Kidney glomerular epithelial cell (primary cell): Measurements from ENCODE around the gene SOX4.
A peak's percentile ranks its signal among the peaks of the same experiment; 100 is the strongest.
"Not testable (repeated sequence)": the region's sequence is repeated elsewhere in the genome, so short reads cannot be mapped to it uniquely, and the experiment has no call there.

ENCODE experiments used
- DNase-seq: peaks from one replicate; lab custom pipeline; 2025; lab: John Stamatoyannopoulos, UW

SOX4 gene

DNA sequence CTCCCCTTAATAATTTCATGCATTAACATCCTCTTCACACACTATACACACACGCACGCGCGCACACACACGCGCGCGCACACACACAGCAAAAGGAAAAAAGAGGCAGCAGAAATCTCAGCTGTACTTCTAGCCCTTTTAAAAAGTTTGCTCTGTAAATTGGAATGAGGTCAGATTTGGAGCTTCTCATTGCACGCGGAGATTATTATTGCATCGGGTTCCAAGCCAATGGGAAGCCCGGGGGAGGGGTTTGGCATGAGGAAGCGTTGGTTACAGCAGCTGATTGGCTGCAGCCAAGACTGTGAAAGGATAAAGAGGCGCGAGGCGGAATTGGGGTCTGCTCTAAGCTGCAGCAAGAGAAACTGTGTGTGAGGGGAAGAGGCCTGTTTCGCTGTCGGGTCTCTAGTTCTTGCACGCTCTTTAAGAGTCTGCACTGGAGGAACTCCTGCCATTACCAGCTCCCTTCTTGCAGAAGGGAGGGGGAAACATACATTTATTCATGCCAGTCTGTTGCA is at the start of gene SOX4:
Gene SOX4 (plus strand): TSS at position 340 of the 515 bp plus-strand sequence. CDS start 784 bp downstream, outside the sequence.
- DNase-seq, result peak; percentile 98

DNA sequence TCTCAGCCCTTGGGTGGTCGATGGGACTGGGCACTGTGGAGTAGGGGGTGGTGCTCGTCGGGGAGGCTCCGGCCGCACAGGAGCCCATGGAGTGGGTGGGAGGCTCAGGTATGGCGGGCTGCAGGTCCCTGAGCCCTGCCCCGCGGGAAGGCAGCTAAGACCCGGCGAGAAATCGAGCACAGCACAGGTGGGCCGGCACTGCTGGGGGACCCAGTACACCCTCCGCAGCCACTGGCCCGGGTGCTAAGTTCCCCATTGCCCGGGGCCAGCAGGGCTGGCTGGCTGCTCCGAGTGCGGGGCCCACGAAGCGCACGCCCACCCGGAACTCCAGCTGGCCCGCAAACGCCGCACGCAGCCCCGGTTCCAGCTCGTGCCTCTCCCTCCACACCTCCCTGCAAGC is 41.3 kb upstream of the SOX4 start:
- not testable (repeated sequence) for DNase-seq

DNA sequence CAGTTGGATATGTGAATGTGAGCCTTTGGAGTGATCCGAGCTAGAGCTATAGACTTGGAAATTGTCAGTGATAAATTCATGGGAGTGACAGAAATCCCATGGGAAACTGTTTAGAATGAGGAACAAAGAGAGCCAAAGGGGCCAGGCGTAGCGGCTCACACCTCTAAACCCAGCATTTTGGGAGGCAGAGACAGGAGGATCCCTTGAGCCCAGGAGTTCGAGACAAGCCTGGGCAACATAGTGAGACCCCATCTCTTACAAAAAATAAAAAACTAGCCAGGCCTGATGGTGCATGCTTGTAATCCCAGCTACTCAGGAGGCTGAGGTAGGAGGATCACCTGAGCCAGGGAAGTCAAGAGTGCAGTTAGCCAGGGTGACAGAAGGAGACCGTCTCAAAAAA is 39.3 kb upstream of the SOX4 start:
- no peak for DNase-seq

DNA sequence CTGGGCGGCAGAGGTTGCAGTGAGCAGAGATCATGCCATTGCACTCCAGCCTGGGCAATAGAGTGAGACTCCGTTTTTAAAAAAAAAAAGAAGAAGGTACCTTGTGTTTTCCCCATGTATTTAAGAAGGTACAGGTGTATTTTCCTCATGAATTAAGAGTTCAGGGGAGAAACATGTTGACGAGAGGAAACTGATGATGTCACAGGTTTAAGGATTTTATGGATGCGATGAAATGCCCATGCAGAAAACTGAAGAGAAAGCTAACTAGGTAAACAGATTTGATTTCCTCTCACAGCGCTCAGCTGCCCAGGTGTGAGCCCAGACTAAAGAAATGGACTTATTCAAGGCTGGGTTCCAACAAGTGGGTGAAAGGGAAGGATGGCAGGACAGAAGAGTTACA is 38.4 kb upstream of the SOX4 start:
- DNase-seq, result no peak

DNA sequence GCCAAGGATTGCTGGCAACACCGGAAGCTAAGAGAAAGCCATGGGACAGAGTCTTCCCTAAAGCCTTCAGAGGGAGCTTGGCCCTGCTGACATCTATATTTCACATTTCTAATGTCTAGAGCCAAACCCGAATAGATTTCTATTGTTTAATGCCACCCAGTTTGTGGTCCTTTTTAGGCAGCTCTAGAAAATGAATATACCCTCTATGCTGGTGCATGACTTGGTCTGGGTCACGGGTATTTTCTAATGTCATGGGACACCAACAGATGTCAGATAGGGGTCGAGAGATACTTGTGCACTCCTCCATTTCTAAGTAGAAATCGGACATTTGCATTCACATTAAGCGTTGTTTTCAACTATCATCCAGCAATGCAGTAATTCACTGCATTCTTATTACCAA is 37.0 kb upstream of the SOX4 start:
- DNase-seq, result no peak

DNA sequence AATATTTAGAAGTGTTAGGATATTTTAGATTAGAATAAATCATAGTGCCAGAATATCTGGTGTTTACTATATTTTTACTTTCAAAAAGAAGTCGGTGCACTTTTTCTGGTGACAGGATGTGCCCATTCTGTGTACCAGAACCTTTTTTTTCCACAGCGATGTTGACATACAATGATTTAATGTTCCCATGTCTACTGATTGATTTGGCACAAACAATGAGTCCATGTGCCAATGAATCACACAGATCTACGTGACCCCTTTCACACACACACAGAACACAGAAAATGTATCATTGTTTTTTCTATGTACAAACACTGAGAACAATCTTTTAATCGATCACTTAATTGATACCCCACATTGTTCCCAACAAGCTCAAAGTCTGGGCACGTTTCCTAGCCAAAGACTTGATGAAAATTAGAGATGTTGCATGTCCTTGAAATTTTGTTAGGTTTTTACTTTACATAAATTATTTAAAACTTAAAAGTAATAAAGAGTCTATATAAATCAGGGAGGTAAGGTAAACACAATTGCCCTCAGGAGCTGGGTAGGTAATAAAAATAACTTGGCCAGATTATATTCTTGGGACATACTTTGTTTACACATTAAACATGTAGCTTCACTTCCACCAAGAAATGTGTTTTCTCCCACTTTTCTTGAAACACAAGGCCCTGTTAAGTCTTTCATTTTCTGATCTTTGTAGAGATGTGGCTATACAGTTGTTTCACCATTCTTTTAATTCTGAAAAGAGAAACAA is 36.4 kb upstream of the SOX4 start:
- DNase-seq, result no peak

DNA sequence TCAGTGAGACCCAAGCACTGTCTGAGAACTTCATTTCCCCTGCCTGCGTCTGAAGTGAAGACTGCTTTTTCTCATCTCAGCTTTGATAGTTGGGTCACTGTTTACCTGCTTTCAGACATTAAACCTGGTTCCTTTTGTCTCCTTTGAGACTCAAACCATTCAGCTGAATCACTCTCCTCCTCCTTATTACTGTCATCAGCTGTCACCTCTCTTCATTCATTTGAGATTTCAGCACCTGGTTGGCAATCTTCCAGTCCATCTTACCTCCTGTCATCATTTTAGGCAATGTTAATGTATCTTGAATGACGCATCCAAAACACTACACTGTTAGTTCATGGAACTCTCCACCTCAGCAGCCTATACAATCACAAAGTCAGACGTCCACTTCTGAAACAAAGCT is 34.3 kb upstream of the SOX4 start:
- no peak for DNase-seq

DNA sequence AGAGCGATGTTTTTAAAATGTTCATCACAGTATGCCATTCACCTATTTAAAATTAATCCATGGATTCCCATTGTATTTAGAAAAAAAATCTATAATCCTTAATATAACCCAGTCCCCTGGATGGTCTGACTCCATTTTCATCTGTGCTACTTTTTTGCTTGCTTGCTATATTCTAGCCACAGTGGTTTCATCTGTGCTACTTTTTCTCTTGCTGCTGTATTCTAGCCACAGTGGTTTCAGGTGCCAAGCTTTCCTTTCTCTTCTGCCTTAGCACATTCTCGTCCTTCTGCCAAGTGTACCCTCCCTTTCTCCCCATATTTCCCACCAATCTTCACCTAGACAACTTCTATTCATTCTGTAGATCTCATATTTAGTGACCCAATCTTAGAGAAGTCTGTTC is 33.3 kb upstream of the SOX4 start:
- DNase-seq, result no peak

DNA sequence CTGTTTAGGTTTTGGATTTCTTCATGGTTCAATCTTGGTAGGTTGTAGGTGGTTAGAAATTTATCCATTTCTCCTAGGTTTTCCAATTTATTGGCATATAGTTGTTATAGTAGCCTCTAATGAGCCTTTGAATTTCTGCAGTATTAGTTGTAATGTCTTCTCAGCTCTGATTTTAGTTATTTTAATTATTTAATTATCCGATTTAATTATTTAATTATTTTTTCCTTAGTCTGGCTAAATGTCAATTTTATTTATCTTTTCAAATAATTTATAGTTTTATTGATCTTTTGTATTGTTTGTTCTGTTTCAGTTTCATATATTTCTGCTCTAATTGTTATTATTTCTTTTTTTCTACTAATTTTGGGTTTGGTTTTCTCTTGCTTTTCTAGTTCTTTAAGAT is 28.1 kb upstream of the SOX4 start:
- no peak for DNase-seq

DNA sequence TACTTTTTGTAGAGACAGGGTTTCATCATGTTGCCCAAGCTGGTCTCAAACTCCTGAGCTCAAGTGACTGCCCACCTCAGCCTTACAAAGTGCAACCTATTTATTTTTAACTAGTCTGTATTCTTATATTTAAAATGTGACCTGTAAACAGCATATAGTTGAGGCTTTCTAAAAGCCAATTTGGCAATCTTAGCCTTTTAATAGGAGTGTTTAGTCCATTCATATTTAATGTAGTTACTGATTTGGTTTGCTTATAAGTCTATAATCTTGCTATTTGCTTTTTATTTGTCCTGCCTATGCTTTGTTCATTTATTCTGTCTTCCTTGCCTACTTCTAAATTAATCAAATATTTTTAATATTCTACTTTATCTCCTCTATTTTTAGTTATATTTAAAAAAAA is 15.0 kb upstream of the SOX4 start:
- DNase-seq, result no peak

DNA sequence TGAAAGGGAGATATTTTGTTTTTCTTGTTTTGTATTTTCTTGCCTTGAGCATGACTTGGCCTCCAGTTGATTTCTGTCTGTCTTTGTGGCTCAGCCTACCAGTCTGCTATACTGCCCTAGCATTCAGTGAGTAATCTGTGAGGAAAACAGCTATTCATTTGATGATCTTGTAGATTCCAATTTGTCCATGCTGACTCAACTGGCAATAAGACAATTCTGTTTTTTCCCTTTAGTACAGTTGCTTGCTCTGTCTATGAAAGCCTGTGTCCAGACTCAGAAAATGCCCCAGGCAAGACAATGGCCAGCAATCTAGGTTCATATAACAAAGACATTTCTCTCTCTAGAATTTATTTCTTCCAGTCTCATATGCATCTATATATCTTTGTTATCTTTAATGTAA is 10.9 kb upstream of the SOX4 start:
- no peak for DNase-seq

DNA sequence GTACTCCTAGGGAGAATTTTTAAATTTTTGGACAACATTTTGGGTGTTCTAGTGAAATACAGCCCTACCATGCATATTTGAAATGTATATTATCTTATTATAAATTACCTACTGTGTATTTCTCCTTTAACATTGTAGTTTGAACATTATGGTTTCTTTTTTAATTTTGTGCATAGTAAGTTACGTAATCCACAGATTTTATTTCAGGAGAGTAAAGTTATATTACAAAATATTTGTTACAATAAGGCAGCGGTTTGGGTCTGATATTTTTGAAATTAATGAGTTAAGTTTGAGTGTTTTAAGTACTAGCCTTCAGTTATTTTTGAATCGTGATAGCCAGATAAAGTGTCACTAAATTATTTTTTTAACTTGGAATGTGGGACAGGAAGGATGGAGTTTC is 7.3 kb upstream of the SOX4 start:
- no peak for DNase-seq

DNA sequence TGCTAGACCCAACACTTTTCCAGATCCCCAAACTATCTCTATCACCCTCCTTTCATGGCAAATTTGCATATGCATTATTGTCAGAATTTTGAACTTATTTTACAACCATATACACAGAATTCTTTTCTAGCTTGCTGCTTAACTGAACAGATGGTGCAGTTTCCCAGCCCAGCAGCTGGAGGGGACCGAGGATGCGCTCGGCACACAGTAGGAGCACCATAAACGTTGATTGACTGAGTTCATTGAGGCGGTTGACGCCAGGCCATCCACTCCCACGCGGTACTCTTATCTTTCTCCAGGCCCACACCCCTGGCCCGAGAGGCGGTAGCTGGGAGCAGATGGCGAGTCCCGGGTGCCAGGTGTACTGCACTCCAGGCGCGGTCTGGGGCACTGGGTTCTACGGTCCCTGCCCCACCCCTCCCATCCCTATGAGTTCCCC is 6.8 kb upstream of the SOX4 start:
- DNase-seq, result no peak

DNA sequence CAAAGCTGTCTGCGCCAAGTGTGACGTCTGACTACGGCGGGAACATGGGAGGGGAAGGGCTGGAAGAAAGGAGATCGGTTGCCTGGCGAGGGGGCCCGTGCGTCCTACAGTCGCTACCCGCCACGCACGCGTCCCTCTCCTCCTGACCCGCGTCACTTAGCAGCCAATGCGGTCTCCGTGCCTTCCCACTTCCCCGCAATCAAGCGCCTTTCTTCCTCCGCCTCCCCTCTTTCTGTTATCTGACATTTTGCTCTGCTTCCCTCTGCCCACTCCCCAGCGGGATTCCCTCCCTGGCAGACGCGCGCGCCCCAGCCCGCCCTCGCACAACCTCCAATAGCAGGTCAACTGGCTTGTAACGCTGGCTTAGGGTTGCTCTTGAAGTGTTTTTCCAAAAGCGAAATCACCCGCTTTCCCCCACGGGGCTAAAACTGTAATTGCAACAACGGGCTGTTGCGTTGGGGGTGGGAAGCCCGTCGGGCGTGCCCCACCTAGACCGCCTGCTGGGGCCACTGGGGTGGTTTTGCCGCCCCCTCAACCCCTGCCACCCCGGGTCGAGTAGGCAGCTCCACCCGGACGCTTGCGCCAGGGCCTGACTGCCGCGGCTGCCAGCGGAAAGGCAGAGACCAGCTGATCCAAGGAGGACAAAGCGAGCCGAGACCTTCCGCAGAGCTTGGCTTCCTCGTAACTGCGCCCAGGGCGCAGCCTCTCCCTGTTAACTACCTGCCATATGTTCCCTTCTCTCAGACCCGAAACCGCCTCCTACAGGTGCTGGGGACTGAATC is 6.2 kb upstream of the SOX4 start:
- DNase-seq, result peak; percentile 63

DNA sequence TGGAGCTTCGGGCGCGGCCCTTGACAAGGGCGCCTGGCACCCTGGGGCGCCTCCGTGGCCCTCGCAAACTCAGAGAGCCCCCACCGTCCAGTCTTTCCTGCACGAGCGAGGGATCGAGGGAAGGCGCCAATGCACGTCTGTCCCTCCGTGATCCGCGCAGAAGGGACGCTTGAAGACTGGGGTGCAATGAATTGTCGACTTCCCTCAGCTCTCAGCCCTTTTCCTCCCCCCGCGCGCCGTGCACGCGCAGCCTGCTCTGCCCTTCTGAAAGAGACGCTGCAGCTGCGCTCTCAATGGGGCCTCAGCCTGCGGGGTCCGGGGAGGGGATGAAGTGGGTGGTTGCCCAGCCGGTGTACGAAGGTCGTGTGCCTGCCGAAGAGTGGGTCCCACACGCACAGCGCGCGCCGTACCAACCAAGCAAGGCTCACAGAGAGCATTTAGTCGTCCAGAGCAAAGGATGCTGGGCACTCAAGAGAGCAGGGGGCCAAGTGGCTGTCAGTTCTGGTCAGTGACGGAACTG is 5.5 kb upstream of the SOX4 start:
- no peak for DNase-seq

DNA sequence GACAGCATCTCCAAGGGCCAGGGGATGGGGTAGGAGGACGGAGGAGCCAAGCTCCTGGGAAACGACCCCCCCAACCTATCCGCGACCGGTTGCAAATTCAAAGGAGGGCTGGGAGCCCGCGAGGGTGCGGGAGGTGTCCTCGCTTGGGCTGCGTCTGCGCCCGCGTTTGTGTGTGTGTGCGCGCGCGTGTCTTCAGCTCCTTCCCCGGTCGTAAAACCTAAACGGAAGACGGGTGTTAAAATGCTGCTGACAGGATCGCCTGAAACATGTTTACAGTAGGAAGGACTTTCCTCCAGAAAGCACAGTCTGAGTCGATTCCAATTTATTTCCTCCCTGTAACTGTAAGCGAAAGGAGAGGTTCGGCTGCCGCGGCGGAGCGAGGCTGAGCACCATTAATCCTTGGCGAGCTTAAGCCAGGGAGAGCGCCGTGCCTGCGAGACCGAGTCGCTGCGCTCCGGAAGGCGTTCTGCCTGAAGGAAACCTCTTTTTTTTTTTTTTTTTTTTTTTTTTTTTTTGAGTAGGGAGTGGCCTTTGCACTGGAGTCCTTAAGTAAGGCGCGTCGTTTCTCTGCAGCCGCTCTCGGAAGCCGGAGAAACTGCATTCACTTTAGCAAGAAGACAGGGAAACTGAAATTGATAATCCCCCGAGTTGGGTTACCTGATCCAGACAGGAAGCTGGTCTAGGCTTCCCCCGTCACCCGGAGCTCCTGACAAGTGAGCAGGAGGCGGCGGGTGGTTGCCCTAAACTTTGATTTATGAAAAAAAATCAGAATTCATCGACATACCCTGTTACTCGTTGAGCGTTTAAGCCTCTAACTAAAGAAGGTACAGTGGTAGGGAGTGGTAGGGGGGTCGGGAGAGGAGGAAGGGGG is 4.8 kb upstream of the SOX4 start:
- peak; percentile 80 for DNase-seq

DNA sequence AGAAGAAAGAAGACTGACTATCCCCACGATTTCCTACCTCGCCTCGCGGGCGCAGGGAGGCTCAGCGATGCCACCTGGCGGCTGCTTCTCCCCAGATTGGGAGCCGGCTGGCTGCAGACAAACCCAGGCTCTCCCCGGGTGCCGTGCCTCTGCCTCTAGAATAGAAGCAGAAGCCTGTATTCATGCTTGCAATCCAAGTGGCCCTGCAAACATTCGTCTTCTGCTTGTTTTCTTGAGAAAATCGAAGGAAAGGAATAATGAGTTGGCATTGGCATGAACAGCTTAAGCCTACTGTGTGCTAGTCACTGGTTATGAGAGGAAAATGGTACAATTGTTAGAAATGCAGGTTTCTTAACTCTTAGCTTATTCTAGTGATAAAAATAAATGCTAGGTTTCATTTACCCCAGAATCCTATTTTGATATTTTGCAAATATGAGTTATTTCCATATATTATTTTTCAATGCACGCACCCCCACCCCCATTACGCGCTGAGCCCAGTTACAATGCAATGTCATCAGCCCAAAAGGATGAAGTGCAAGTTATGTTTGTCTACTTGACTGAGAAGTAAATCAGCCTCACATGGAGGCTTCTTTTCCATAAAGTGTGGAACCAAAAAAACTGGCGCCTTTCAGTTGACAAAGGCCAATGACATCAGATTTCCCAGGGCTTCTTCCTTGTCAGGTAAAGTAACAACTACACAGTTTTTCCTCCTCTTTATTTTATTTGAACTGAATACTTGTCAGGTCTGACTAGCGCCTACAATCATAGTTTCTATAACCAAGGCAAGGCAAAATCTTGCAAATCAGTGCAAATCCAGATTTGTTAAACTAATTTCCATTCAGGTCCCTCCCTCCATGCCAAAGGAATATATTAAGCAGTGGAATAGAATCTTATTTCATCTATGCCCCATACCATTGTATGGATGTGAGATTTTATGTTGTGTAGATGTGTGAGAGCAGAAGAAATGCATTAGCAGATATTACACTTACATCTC is 3.9 kb upstream of the SOX4 start:
- peak; percentile 87 for DNase-seq

DNA sequence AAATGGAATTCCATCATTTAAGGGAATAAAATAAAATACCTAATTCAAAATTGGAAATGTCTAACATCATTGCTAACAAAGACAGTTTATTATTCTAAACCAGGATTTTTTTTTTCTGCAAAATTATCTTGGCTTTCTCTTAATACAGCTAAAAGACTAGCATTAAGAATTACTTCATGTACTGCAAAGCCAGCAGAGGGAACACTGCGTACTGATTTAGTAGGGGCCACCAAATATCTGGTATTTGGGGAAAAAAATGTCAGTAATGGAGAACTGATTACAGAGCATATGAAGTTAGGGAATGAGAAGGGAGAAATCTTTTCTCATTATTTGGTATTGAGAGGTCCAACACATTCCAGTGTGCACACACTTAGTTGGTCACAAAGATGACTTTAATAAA is 3.2 kb upstream of the SOX4 start:
- DNase-seq, result no peak

DNA sequence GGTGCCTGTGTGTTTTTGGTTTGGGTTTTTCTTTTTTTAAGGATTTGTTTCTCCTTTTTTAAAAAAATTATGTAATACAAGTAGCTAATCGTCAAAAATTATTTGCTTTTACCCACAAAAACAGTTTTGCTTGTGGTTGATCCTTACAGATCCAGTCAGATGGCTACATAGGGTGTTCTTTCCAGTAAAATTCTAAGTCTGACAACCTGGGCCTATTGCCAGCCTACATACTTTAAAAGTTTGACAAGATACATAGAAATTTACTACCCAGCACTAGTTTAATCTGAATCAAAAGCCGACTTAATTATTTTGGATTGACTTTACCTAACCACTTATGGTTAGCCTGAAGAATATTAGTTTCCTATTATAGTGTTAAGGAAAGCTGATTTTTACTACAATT is 2.1 kb upstream of the SOX4 start:
- DNase-seq, result no peak

DNA sequence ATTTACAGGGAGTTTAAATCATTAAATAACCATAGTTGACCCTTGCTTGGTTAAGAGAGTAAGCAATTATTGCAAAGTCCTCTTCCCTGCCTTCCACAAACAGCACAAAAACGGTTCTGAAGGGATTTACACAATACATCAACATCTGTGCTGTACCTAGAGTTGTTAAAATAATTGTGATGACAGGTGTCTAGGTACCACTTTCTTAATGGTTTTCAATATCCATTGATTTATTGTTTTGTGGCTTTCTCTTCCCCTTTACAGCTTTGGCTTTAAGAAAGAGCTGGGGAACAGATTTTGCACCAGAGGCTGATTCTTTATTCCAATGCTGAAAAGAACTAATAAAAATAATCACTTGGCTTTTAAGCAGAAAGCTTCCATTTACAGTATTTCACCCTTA is 598 bp upstream of the SOX4 start:
- DNase-seq, result no peak

DNA sequence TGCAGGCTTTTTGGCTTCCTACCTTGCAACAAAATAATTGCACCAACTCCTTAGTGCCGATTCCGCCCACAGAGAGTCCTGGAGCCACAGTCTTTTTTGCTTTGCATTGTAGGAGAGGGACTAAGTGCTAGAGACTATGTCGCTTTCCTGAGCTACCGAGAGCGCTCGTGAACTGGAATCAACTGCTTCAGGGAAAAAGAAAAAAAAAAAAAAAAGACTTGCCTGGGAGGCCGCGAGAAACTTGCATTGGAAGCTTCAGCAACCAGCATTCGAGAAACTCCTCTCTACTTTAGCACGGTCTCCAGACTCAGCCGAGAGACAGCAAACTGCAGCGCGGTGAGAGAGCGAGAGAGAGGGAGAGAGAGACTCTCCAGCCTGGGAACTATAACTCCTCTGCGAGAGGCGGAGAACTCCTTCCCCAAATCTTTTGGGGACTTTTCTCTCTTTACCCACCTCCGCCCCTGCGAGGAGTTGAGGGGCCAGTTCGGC is 420 bp downstream of the SOX4 start:
- DNase-seq, result no peak
